GM12865 (cell line): ENCODE data around the gene ATG2A.

ENCODE experiments used
- DNase-seq: peaks from one replicate; pipeline ENCODE4 v3.0.0; 2010; ENCODE audit warnings: low read depth
- H3K4me3 ChIP-seq: 2 replicates; pipeline ENCODE4 v1.5.1; 2011; ENCODE audit warnings: mild to moderate bottlenecking, low read depth, low read length, control low read depth
- TF ChIP-seq, protein P1 (sequence below): IDR thresholded peaks from 2 replicates; pipeline ENCODE4 v1.5.1; 2011; ENCODE audit warnings: low read length, control low read depth, low read depth, inconsistent platforms; ENCODE audit not compliant: insufficient read depth; ENCODE audit errors: missing control alignments

ATG2A gene

DNA sequence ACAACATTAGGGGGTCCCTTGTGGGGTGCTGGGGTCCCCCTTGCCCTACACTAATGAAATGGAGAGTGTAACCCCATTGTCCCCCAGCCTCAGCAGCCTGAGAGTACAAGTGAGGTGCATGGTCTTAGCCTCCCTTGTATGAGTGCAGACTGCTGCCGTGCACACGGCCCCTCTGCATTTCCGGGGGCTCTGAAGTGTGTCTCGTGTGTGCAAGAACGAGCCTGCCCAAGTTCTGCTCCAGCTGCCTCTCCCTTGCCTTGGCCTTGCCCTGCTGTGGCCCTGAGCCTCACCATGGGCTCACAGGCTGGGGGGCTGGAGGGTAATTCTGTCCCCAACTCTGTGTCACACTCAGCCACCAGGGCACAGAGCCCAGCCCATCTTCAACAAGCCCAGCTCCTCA lies 33.4 kb downstream of the ATG2A start:
- DNase-seq = no peak
- no peak overlapping the region for H3K4me3 ChIP-seq
- TF ChIP-seq, protein P1, sequence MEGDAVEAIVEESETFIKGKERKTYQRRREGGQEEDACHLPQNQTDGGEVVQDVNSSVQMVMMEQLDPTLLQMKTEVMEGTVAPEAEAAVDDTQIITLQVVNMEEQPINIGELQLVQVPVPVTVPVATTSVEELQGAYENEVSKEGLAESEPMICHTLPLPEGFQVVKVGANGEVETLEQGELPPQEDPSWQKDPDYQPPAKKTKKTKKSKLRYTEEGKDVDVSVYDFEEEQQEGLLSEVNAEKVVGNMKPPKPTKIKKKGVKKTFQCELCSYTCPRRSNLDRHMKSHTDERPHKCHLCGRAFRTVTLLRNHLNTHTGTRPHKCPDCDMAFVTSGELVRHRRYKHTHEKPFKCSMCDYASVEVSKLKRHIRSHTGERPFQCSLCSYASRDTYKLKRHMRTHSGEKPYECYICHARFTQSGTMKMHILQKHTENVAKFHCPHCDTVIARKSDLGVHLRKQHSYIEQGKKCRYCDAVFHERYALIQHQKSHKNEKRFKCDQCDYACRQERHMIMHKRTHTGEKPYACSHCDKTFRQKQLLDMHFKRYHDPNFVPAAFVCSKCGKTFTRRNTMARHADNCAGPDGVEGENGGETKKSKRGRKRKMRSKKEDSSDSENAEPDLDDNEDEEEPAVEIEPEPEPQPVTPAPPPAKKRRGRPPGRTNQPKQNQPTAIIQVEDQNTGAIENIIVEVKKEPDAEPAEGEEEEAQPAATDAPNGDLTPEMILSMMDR = no peak

- TF ChIP-seq, protein P1 = no peak
- no peak overlapping the region for H3K4me3 ChIP-seq
- no peak for DNase-seq
Measured at GRCh38 chr11:64882243-64882642, 34.8 kb downstream of the ATG2A start.

GRCh38 chr11:64881476-64881875 lies 35.5 kb downstream of the ATG2A start:
- TF ChIP-seq, protein P1 = no peak
- no peak for DNase-seq
- no peak overlapping the region for H3K4me3 ChIP-seq

DNA sequence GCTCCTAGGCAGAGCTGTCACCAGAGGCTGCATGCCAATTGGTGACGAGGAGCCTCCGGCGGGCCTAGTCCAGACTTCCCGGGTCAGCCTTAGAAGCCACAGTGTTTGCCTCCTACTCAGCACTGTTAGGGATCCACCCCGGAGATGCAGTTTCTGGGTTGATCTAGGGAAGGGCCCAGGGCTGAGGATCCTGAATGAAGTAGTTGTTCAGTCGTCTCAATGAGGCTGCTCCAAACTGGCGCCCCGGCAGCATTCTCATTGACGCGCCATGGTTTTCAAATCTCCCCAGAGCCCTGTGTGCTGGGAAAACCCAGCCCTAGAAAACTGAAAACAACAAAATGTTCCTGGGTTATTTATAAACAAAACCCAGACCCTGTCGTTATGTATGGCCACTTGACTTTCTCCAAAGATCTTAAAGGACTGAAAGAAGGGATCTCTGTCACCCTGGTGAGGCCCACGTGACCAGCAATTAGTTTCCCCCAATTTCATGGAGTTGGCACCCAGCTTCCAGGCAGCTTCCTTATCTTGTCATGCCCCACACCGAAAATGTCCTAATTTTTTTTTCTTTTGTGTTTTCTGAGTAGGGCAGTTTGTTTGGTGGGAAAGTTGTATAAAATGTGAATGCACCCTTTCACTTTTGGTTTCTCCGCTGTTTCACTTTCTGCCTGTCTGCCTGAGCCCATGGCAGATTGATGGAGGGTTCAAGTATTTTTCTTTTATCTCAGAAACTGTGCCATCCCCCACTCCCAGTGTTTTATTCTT lies 36.6 kb downstream of the ATG2A start:
- peak overlapping the region; percentile 88 for H3K4me3 ChIP-seq
- TF ChIP-seq, protein P1 = no peak
- DNase-seq = peak; percentile 64

DNA sequence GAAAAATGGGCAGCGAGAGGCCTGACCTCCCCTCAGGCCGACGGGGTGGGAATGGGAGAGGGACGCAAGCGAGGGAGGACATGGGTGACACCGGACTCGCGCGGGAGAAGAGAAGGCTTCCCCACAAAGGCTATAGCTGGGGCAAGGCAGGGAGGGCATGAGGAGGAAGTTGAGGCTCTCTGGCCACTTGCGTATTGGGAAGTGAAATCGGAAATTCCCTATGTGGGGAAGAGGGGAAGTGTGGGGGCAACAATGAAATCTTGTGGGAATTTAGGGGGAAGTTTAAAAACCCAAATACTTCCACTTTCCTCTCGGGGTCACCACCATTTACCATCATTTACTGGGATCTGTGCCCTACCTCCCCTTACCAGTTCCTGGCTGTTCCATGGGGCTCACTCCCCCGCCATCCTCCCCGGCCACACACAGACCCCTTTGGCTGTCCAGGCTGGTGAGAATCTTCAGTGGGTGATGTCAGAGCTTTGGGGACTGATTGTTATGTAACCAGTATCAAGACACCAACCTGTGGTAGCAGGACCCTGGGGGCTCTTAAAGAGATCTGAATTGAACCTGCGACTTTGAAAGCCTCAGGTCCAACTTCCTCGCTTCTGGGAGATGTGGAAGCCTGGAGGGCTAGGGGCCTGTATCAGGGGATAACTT lies 37.6 kb downstream of the ATG2A start:
- TF ChIP-seq, protein P1 = no peak

DNA sequence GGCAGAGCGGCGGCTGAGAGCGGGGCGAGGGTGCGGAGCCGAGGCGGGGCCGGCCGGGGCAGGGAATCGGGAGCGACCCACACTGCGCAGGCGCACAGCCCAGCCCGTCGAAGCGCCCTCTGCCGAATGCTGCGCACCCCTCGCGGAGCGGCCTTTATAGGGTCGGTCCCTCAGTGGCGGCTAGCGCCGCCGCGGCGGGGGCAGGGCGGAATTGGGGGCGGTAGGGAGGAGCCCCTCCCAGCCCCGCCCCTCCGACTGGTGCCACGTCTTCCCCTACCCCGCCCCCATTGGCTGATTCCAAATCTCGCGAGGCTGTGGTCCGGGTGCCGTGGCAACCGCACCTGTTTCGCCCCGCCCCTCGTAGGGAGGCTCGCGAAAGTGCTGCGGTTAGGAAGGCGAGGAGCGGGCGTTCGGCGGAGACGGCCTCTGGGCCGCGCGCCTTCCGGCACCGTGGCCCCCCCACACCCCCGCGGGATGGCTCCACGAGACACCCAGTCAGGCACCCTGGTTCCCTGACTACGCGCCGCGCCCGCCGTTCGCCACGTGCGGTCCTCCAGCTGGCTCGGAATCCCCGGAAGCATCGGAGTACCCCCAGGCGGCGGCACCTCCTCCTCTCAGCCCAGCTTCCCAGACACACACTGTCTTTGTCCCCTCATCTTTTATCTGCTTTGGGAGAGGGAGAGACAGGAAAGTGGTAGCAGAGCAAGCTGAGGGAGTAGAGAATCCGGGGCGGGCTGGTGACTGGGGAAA lies 38.3 kb downstream of the ATG2A start, which contains the start of gene EHD1:
TSS of gene EHD1 (minus strand) at position 128 of the 750 bp plus-strand sequence. CDS start 157 bp downstream, outside the sequence.
- TF ChIP-seq, protein P1 = peak; percentile 64
- H3K4me3 ChIP-seq = peak within 1 kb of the TSS; percentile 88
- peak; percentile 100 for DNase-seq

More for the DNA sequence above, 37.6 kb downstream of the ATG2A start:
- DNase-seq = peak; percentile 48
- peak overlapping the region; percentile 88 for H3K4me3 ChIP-seq
